ENCODE data around the gene RLN1.
"Not testable (repeated sequence)": the region's sequence is repeated elsewhere in the genome, so short reads cannot be mapped to it uniquely, and the experiment has no call there.

Gene RLN1

DNA sequence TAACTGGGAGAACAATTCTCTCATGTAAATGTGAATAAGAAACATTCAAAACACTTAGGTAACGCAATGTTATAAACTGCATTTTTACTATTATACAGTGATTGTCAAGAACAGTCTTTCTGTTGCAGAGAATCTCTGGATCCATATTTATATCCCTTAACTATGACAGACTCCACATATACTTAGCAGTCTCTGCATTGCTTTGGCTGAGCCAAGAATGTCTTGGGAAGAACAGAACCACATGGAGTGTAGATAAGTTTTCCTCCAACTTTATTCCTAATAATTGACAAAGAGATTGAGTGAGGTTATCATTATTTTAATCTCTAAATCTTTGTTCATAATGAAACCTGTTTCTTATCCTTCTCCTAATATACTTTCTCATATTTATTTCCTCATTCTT, 15.6 kb upstream of the RLN1 start:
- DNase-seq (ENCODE audit: low read depth) = no peak
- TF ChIP-seq, protein P1, sequence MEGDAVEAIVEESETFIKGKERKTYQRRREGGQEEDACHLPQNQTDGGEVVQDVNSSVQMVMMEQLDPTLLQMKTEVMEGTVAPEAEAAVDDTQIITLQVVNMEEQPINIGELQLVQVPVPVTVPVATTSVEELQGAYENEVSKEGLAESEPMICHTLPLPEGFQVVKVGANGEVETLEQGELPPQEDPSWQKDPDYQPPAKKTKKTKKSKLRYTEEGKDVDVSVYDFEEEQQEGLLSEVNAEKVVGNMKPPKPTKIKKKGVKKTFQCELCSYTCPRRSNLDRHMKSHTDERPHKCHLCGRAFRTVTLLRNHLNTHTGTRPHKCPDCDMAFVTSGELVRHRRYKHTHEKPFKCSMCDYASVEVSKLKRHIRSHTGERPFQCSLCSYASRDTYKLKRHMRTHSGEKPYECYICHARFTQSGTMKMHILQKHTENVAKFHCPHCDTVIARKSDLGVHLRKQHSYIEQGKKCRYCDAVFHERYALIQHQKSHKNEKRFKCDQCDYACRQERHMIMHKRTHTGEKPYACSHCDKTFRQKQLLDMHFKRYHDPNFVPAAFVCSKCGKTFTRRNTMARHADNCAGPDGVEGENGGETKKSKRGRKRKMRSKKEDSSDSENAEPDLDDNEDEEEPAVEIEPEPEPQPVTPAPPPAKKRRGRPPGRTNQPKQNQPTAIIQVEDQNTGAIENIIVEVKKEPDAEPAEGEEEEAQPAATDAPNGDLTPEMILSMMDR (conservative IDR thresholded peaks at IDR 0.05; ENCODE audit: low read depth, low read length) = no peak
- H3K4me3 ChIP-seq (ENCODE audit: low read length) = no peak overlapping the region

DNA sequence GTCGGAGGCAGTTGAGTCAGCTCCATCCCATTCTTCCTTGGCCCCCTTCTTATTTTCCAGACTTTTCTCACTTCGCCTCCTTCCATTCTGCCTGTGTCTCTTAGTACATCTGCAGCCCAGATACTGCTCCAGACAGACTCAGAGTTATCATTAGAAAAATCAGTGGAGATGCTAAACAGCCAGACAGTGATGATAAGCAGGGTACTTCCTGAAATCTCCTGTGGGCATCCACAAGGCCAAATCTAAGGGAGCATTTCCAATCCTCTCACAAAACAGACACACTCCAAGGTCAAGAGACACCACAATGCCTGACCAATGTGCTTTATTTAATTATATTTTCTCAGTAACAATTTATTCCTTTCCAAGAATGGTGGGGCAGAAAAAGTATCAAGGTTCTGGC, 14.5 kb upstream of the RLN1 start:
- TF ChIP-seq, protein P1 (conservative IDR thresholded peaks at IDR 0.05; ENCODE audit: low read depth, low read length) = no peak

GRCh38 chr9:5352637-5353248, 13.1 kb upstream of the RLN1 start:
- TF ChIP-seq, protein P1 (conservative IDR thresholded peaks at IDR 0.05; ENCODE audit: low read depth, low read length) = no peak
- H3K4me3 ChIP-seq (ENCODE audit: low read length) = no peak overlapping the region
- DNase-seq (ENCODE audit: low read depth) = no peak

More for the DNA sequence above, 14.5 kb upstream of the RLN1 start:
- no peak for DNase-seq (ENCODE audit: low read depth)
- H3K4me3 ChIP-seq (ENCODE audit: low read length) = no peak overlapping the region

- no peak for DNase-seq (ENCODE audit: low read depth)
- TF ChIP-seq, protein P1 (conservative IDR thresholded peaks at IDR 0.05; ENCODE audit: low read depth, low read length) = no peak
- no peak overlapping the region for H3K4me3 ChIP-seq (ENCODE audit: low read length)
These were observed 3.0 kb downstream of the RLN1 start for GRCh38 chr9:5336688-5337087.

DNA sequence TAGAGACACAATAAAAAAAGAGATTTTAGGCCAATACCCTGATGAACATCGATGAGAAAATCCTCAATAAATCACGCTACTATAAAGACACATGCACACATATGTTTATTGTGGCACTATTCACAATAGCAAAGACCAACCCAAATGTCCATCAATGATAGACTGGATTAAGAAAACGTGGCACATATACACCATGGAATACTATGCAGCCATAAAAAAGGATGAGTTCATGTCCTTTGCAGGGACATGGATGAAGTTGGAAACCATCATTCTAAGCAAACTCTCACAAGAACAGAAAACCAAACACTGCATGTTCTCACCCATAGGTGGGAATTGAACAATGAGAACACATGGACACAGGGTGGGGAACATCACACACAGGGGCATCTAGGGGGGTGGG, 8.4 kb downstream of the RLN1 start:
- H3K4me3 ChIP-seq (ENCODE audit: low read length); DNase-seq (ENCODE audit: low read depth): not testable (repeated sequence)

- H3K4me3 ChIP-seq (ENCODE audit: low read length) = no peak overlapping the region
- TF ChIP-seq, protein P1 (conservative IDR thresholded peaks at IDR 0.05; ENCODE audit: low read depth, low read length) = no peak
- no peak for DNase-seq (ENCODE audit: low read depth)
These were observed 12.7 kb downstream of the RLN1 start for GRCh38 chr9:5326893-5327548.

GRCh38 chr9:5326187-5326586, 13.5 kb downstream of the RLN1 start:
- TF ChIP-seq, protein P1 (conservative IDR thresholded peaks at IDR 0.05; ENCODE audit: low read depth, low read length) = no peak
- no peak for DNase-seq (ENCODE audit: low read depth)
- H3K4me3 ChIP-seq (ENCODE audit: low read length) = no peak overlapping the region

DNA sequence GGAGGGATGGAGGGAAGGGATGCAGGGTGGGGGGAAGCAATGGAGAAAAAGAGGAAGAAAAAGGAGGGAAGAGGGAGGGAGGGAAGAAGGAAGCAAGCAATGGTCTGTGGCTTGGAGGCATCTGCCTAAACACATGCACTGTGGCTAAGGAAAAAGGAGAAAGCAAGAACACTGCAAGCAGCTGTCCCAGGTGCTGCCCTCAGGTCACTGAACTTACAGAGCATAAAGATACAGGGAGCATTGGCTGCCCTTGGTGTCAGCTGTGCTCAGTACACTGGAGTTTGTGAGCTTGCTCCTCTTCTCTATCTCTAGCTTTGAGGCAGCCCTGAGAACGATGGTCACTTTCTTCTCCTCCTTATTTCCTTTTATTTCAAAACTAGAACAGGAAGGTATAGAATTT, 18.1 kb downstream of the RLN1 start:
- DNase-seq (ENCODE audit: low read depth); H3K4me3 ChIP-seq (ENCODE audit: low read length): not testable (repeated sequence)
